K562 (cell line): Measurements from ENCODE around the gene CLVS2. TPM values are rescaled to one million over a fixed set of nuclear protein-coding genes. Genes with fewer than 3 reads are reported as not detected.

Experiments used
- ATAC-seq: fragments of 200-7000 bp; cut with Tn5 transposase; 3 replicates; pipeline ENCODE4 v1.9.1; 2020; ENCODE audit warnings: moderate library complexity
- BruUV-seq: library from RNA; stranded (reverse); fragments of 400-500 nt; replicated peaks from 2 replicates; lab custom pipeline; 2021; lab: Mats Ljungman, UMichigan
- CTCF ChIA-PET: fragments of 300-600 bp; formaldehyde crosslinking; extraction: SDS; loops from one replicate; lab custom pipeline; 2021; ENCODE audit warnings: low intra/inter-chr PET ratio; lab: Yijun Ruan, JAX
- POLR2A ChIA-PET: fragments of 300-600, 350-650 bp; sonication (Branson Sonifier 250); formaldehyde crosslinking; extraction: SDS; loops from one replicate; lab custom pipeline; 2021; ENCODE audit warnings: antibody characterized with exemption, inconsistent platforms; lab: Yijun Ruan, JAX
- DNase-seq, 4 experiments: peaks; one replicate each; pipeline versions ENCODE4 v3.0.0 to v3.0.0-alpha.2; 2011 to 2018; ENCODE audit warnings: low spot score in 3 of 4, mixed read lengths in 3 of 4; ENCODE audit errors: extremely low read depth in 1 of 4
- FAIRE-seq: peaks from 2 replicates; lab custom pipeline; 2011; peaks lifted over from hg19 to GRCh38; lab: Jason Lieb, UNC
- H2AFZ ChIP-seq: 2 replicates; pipeline ENCODE4 v1.6.0; 2011; ENCODE audit warnings: low read depth, low read length, control low read depth, inconsistent platforms
- H3K27ac ChIP-seq: fragments of 200-600 bp; 3 replicates; pipeline ENCODE4 v1.8.0; 2011; ENCODE audit warnings: low read depth, mild to moderate bottlenecking, control low read depth, inconsistent platforms, low read length, moderate library complexity, mixed read lengths; ENCODE audit errors: extremely low read depth
- H3K27me3 ChIP-seq, 2 experiments: fragments of 300-600 bp in 1 of 2; 2 replicates in 1 of 2; 3 replicates in 1 of 2; pipeline versions ENCODE4 v1.6.0 to v1.8.0; 2011; ENCODE audit warnings: inconsistent platforms in 2 of 2, low read length in 2 of 2, mild to moderate bottlenecking in 1 of 2, mixed read lengths in 1 of 2, moderate library complexity in 1 of 2; ENCODE audit not compliant: control insufficient read depth in 2 of 2, insufficient read depth in 2 of 2
- H3K36me3 ChIP-seq: fragments of 300-600 bp; 3 replicates; pipeline ENCODE4 v1.8.0; 2011; ENCODE audit warnings: mild to moderate bottlenecking, low read length, inconsistent platforms; ENCODE audit not compliant: control insufficient read depth, insufficient read depth
- H3K4me1 ChIP-seq, 2 experiments: fragments of 200-600 bp in 1 of 2; replicated peaks in 1 of 2; 2 replicates in 1 of 2; 3 replicates in 1 of 2; pipeline versions ENCODE4 v1.5.1 to v1.8.0; 2011; ENCODE audit warnings: inconsistent platforms in 2 of 2, low read length in 2 of 2, mild to moderate bottlenecking in 1 of 2, mixed read lengths in 1 of 2, moderate library complexity in 1 of 2; ENCODE audit not compliant: control insufficient read depth in 2 of 2, insufficient read depth in 2 of 2
- H3K4me2 ChIP-seq: 2 replicates; pipeline ENCODE4 v1.6.1; 2011; ENCODE audit warnings: low read length, control low read depth, inconsistent platforms, mixed read lengths; ENCODE audit not compliant: insufficient read depth
- H3K4me3 ChIP-seq: fragments of 200-600 bp; sonication (generic), shearing (Covaris generic); 2 replicates; pipeline ENCODE4 v1.5.1; 2016; ENCODE audit warnings: control low read depth, inconsistent platforms
- H3K79me2 ChIP-seq: fragments of 200-600 bp; 3 replicates; pipeline ENCODE4 v1.8.0; 2011; ENCODE audit warnings: low read length, inconsistent platforms; ENCODE audit not compliant: control insufficient read depth, insufficient read depth
- H3K9ac ChIP-seq, 2 experiments: 2 replicates each; pipeline versions ENCODE4 v1.6.0 to v1.6.1; 2011; ENCODE audit warnings: low read depth in 2 of 2, low read length in 2 of 2, control low read depth in 1 of 2, inconsistent platforms in 1 of 2, mild to moderate bottlenecking in 1 of 2, mixed read lengths in 1 of 2; ENCODE audit not compliant: insufficient read depth in 1 of 2
- H3K9me1 ChIP-seq: one replicate; pipeline ENCODE4 v1.6.0; 2011; ENCODE audit warnings: inconsistent platforms, mild to moderate bottlenecking, low read length, moderate library complexity; ENCODE audit not compliant: control insufficient read depth, insufficient read depth
- H3K9me3 ChIP-seq: replicated peaks from 2 replicates; pipeline ENCODE4 v1.5.1; 2011; ENCODE audit warnings: low read depth, low read length, inconsistent platforms; ENCODE audit not compliant: control insufficient read depth, insufficient read depth
- H4K20me1 ChIP-seq: replicated peaks from 2 replicates; pipeline ENCODE4 v1.6.1; 2011; ENCODE audit warnings: low read length, inconsistent platforms, mixed read lengths; ENCODE audit not compliant: control insufficient read depth, insufficient read depth
- EGR1 ChIP-seq: fragments of 450-650 bp; conservative IDR thresholded peaks from 2 replicates; pipeline ENCODE4 v1.6.1; 2017; ENCODE audit warnings: mild to moderate bottlenecking
- GTF2A2 ChIP-seq: IDR thresholded peaks from 2 replicates; pipeline ENCODE4 v1.6.1; 2016; ENCODE audit warnings: mild to moderate bottlenecking, missing genetic modification characterization, missing compliant biosample characterization
- HDAC2 ChIP-seq: fragments of 450-650 bp; IDR thresholded peaks from 2 replicates; pipeline ENCODE4 v1.6.1; 2016; ENCODE audit warnings: mild to moderate bottlenecking
- KAT2B ChIP-seq: IDR thresholded peaks from one replicate; pipeline ENCODE4 v1.6.1; 2012; ENCODE audit warnings: low read depth, mild to moderate bottlenecking, control low read depth, inconsistent platforms, low read length, moderate library complexity
- SMAD1 ChIP-seq: fragments of 150-350 bp; IDR thresholded peaks from 2 replicates; pipeline ENCODE4 v1.6.1; 2014; ENCODE audit warnings: low read length, low read depth; ENCODE audit not compliant: partially characterized antibody
- ZNF408 ChIP-seq: fragments of 250-450 bp; sonication (Bioruptor Pico); IDR thresholded peaks from 2 replicates; pipeline ENCODE4 v1.4.0; 2020; ENCODE audit warnings: low read depth, mild to moderate bottlenecking, moderate library complexity
- ZNF589 ChIP-seq: fragments of 200-800 bp; sonication (Bioruptor generic); IDR thresholded peaks from 2 replicates; pipeline ENCODE4 v1.6.1; 2016; ENCODE audit warnings: low read depth, missing genetic modification characterization, missing compliant biosample characterization
- ZNF75A ChIP-seq: fragments of 450-650 bp; formaldehyde crosslinking; IDR thresholded peaks from 2 replicates; pipeline ENCODE4 v1.4.0; 2020; ENCODE audit warnings: mild to moderate bottlenecking
- WGBS: fragments of 100-300 bp; shearing (Covaris generic); methylation state at CpG from one replicate; pipeline ENCODE4 v1.1.6; 2016; ENCODE audit warnings: low coverage, mixed read lengths; ENCODE audit not compliant: insufficient coverage; ENCODE audit errors: missing lambda C conversion rate; 5-methylcytosine and 5-hydroxymethylcytosine counted together
- in situ Hi-C: fragments of 300-500 bp; cut with MboI; formaldehyde crosslinking; loops from 4 replicates; pipeline ENCODE4 v1.15.0; 2018; ENCODE audit warnings: inconsistent platforms, mixed read lengths
- intact Hi-C: fragments of 100-400 bp; cut with micrococcal nuclease; formaldehyde crosslinking; loops from 2 replicates; pipeline ENCODE4 v1.14.2; 2022
- polyA plus RNA-seq, 8 experiments: library from polyadenylated mRNA; depleted of rRNA in 4 of 8; stranded (reverse) in 5 of 8; unstranded in 3 of 8; fragments of >200 nt; fragmentation: Nextera tagmentation in 2 of 8; fragmentation: Illumina TruSeq in 1 of 8; extraction: Ambion mirVana in 2 of 8; extraction: Trizol in 1 of 8; gene quantifications; 2 replicates each; pipeline versions ENCODE4 v1.2.1 to v1.2.3, GENCODE V29; 2011 to 2014; ENCODE audit warnings: inconsistent platforms in 1 of 8, missing spikeins in 1 of 8
- total RNA-seq, 7 experiments: library from RNA; depleted of rRNA in 6 of 7; stranded (reverse); fragments of >200 nt in 6 of 7; fragmentation: Illumina TruSeq in 2 of 7; extraction: Trizol in 2 of 7; gene quantifications; 2 replicates each; pipeline versions ENCODE4 v1.2.1 to v1.2.3, GENCODE V29; 2011 to 2021; ENCODE audit warnings: low replicate concordance in 1 of 7
- TF ChIP-seq, protein P1 (sequence below): sonication (generic); formaldehyde crosslinking; IDR thresholded peaks from 2 replicates; pipeline ENCODE4 v1.9.0; 2022; ENCODE audit warnings: mild to moderate bottlenecking, missing genetic modification reagents
- TF ChIP-seq, protein P2 (sequence below), 2 experiments: fragments of 450-650 bp in 1 of 2; sonication (generic) in 1 of 2; formaldehyde crosslinking in 1 of 2; IDR thresholded peaks; 2 replicates each; pipeline versions ENCODE4 v1.7.1 to v1.9.0; 2016 to 2022; ENCODE audit warnings: inconsistent platforms in 1 of 2, mild to moderate bottlenecking in 1 of 2, missing genetic modification reagents in 1 of 2

CLVS2 gene
- total and polyA plus RNA-seq, 9 of the 15 experiments (the other 6 are each of a cell fraction or from before 2014, with no cell fraction given), result 0.01 to 0.36 (median 0.03) TPM; not detected in 3

- no peak overlapping the region for H3K4me3 ChIP-seq
- no peak overlapping the region for H3K9ac ChIP-seq
- no TSS peak for BruUV-seq
- 0% methylated on average over 2 of the region's 2 CpGs for WGBS
- H3K9me1 ChIP-seq, result no peaks in the 10 kb centered on the region
- CTCF ChIA-PET, result no interaction called here
- ATAC-seq (no peak), DNase-seq (no peak), FAIRE-seq (no peak)
- no peak overlapping the region for H3K27ac ChIP-seq
- POLR2A ChIA-PET, result no interaction called here
- H3K4me1 ChIP-seq, result no peaks in the 10 kb centered on the region
- H3K27me3 ChIP-seq, result no peaks in the 10 kb centered on the region
- no peaks in the 10 kb centered on the region for H3K79me2 ChIP-seq
- TF ChIP-seq ZNF75A, result no peak
- no peak for TF ChIP-seq GTF2A2
- TF ChIP-seq SMAD1, result no peak
- TF ChIP-seq EGR1, result no peak
- no peak for TF ChIP-seq ZNF408 (CRISPR knock-in tag)
- no peak for TF ChIP-seq KAT2B
- TF ChIP-seq ZNF589 (CRISPR knock-in tag), result no peak
- TF ChIP-seq HDAC2, result no peak
- TF ChIP-seq, protein P1, sequence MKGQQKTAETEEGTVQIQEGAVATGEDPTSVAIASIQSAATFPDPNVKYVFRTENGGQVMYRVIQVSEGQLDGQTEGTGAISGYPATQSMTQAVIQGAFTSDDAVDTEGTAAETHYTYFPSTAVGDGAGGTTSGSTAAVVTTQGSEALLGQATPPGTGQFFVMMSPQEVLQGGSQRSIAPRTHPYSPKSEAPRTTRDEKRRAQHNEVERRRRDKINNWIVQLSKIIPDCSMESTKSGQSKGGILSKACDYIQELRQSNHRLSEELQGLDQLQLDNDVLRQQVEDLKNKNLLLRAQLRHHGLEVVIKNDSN (CRISPR knock-in tag), result no peak
- TF ChIP-seq, protein P2, sequence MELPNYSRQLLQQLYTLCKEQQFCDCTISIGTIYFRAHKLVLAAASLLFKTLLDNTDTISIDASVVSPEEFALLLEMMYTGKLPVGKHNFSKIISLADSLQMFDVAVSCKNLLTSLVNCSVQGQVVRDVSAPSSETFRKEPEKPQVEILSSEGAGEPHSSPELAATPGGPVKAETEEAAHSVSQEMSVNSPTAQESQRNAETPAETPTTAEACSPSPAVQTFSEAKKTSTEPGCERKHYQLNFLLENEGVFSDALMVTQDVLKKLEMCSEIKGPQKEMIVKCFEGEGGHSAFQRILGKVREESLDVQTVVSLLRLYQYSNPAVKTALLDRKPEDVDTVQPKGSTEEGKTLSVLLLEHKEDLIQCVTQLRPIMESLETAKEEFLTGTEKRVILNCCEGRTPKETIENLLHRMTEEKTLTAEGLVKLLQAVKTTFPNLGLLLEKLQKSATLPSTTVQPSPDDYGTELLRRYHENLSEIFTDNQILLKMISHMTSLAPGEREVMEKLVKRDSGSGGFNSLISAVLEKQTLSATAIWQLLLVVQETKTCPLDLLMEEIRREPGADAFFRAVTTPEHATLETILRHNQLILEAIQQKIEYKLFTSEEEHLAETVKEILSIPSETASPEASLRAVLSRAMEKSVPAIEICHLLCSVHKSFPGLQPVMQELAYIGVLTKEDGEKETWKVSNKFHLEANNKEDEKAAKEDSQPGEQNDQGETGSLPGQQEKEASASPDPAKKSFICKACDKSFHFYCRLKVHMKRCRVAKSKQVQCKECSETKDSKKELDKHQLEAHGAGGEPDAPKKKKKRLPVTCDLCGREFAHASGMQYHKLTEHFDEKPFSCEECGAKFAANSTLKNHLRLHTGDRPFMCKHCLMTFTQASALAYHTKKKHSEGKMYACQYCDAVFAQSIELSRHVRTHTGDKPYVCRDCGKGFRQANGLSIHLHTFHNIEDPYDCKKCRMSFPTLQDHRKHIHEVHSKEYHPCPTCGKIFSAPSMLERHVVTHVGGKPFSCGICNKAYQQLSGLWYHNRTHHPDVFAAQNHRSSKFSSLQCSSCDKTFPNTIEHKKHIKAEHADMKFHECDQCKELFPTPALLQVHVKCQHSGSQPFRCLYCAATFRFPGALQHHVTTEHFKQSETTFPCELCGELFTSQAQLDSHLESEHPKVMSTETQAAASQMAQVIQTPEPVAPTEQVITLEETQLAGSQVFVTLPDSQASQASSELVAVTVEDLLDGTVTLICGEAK (IDR thresholded peaks at IDR 0.05), result no peak
- TF ChIP-seq, protein P2 (CRISPR knock-in tag; IDR thresholded peaks at IDR 0.05), result no peak
- intact Hi-C loops (no loop called here), in situ Hi-C loops (no loop called here)
- H3K36me3 ChIP-seq, result no peaks in the 10 kb centered on the region
- no peak overlapping the region for H3K4me2 ChIP-seq
- no peak overlapping the region for H2AFZ ChIP-seq
- H4K20me1 ChIP-seq, result no peaks in the 10 kb centered on the region
- no peaks in the 10 kb centered on the region for H3K9me3 ChIP-seq
These were observed 46.4 kb downstream of the CLVS2 start for GRCh38 chr6:123042401-123042800.
